Endothelial cell of umbilical vein (primary cell): ENCODE data around the gene GLP1R. TPM values are rescaled to one million over a fixed set of nuclear protein-coding genes. Genes with fewer than 3 reads are reported as not detected.

Source experiments
- BruUV-seq: library from RNA; stranded (reverse); fragments of 400-500 nt; replicated peaks from 2 replicates; lab custom pipeline; 2021; lab: Mats Ljungman, UMichigan
- CTCF ChIA-PET: fragments of 300-600, 350-600 bp; sonication (Branson Sonifier 250); formaldehyde crosslinking; loops from one replicate; lab custom pipeline; 2021; ENCODE audit warnings: antibody characterized with exemption, inconsistent platforms; lab: Charles Lee
- POLR2A ChIA-PET: fragments of 300-600, 350-600 bp; sonication (Branson Sonifier 250); formaldehyde crosslinking; loops from one replicate; lab custom pipeline; 2021; ENCODE audit warnings: antibody characterized with exemption, inconsistent platforms; lab: Charles Lee
- DNase-seq: peaks from one replicate; pipeline ENCODE4 v3.0.0-alpha.2; 2011; ENCODE audit warnings: low read depth, low spot score
- FAIRE-seq: peaks from 2 replicates; lab custom pipeline; 2011; peaks lifted over from hg19 to GRCh38; lab: Jason Lieb, UNC
- H2AFZ ChIP-seq: 2 replicates; pipeline ENCODE4 v1.6.0; 2012; ENCODE audit warnings: low read depth, low read length, control low read depth, inconsistent platforms
- H3K27ac ChIP-seq: 2 replicates; pipeline ENCODE4 v1.5.1; 2011; ENCODE audit warnings: low read depth, mild to moderate bottlenecking, control low read depth, low read length, moderate library complexity; ENCODE audit not compliant: insufficient read depth
- H3K27me3 ChIP-seq, 2 experiments: 2 replicates each; pipeline versions ENCODE4 v1.6.0 to v1.6.1; 2011; ENCODE audit warnings: low read length in 2 of 2, mixed read lengths in 1 of 2; ENCODE audit not compliant: control insufficient read depth in 2 of 2, insufficient read depth in 2 of 2
- H3K36me3 ChIP-seq, 2 experiments: 2 replicates in 1 of 2; 3 replicates in 1 of 2; pipeline ENCODE4 v1.5.1; 2011; ENCODE audit warnings: low read length in 2 of 2, mild to moderate bottlenecking in 1 of 2, moderate library complexity in 1 of 2; ENCODE audit not compliant: control insufficient read depth in 2 of 2, insufficient read depth in 2 of 2; ENCODE audit errors: extremely low read depth in 1 of 2
- H3K4me1 ChIP-seq: 3 replicates; pipeline ENCODE4 v1.5.1; 2011; ENCODE audit warnings: mild to moderate bottlenecking, low read length; ENCODE audit not compliant: control insufficient read depth, insufficient read depth; ENCODE audit errors: extremely low read depth
- H3K4me2 ChIP-seq: 2 replicates; pipeline ENCODE4 v1.6.1; 2011; ENCODE audit warnings: low read length, control low read depth, mixed read lengths; ENCODE audit not compliant: insufficient read depth
- H3K4me3 ChIP-seq, 3 experiments: fragments of 200-600 bp in 1 of 3; sonication (generic), shearing (Covaris generic) in 1 of 3; replicated peaks in 1 of 3; 2 replicates each; pipeline ENCODE4 v1.5.1; 2011 to 2016; ENCODE audit warnings: control low read depth in 3 of 3, low read length in 3 of 3, mild to moderate bottlenecking in 2 of 3, inconsistent platforms in 1 of 3, low read depth in 1 of 3, moderate library complexity in 1 of 3; ENCODE audit not compliant: insufficient read depth in 1 of 3
- H3K79me2 ChIP-seq: 2 replicates; pipeline ENCODE4 v1.6.0; 2012; ENCODE audit warnings: low read length, inconsistent platforms; ENCODE audit not compliant: control insufficient read depth, insufficient read depth
- H3K9ac ChIP-seq: replicated peaks from 2 replicates; pipeline ENCODE3; 2011; ENCODE audit warnings: low read length, control low read depth; ENCODE audit not compliant: insufficient read depth; ENCODE audit errors: extremely low read depth
- H3K9me1 ChIP-seq: replicated peaks from 3 replicates; pipeline ENCODE4 v1.6.0; 2011; ENCODE audit warnings: mild to moderate bottlenecking, low read length; ENCODE audit not compliant: control insufficient read depth, insufficient read depth; ENCODE audit errors: extremely low read depth
- H3K9me3 ChIP-seq: replicated peaks from 2 replicates; pipeline ENCODE4 v1.5.1; 2012; ENCODE audit warnings: low read length, inconsistent platforms; ENCODE audit not compliant: control insufficient read depth, insufficient read depth
- H4K20me1 ChIP-seq: replicated peaks from 2 replicates; pipeline ENCODE3; 2011; ENCODE audit warnings: mild to moderate bottlenecking, low read length; ENCODE audit not compliant: control insufficient read depth, insufficient read depth; ENCODE audit errors: extremely low read depth
- CTCF ChIP-seq, 2 donors: IDR thresholded peaks; 1 replicate in 1 of 2; 2 replicates in 1 of 2; pipeline ENCODE4 v1.5.1; 2011; ENCODE audit warnings: low read length in 2 of 2, mild to moderate bottlenecking in 2 of 2, moderate library complexity in 2 of 2, control low read depth in 1 of 2, inconsistent platforms in 1 of 2, low read depth in 1 of 2; ENCODE audit not compliant: insufficient read depth in 1 of 2; ENCODE audit errors: extremely low read depth in 1 of 2
- EZH2 ChIP-seq: IDR thresholded peaks from 2 replicates; pipeline ENCODE4 v1.6.1; 2012; ENCODE audit warnings: borderline replicate concordance, low read depth, mild to moderate bottlenecking, moderate library complexity, low read length, inconsistent platforms; ENCODE audit not compliant: severe bottlenecking
- FOS ChIP-seq: IDR thresholded peaks from 2 replicates; pipeline ENCODE4 v1.6.1; 2011; ENCODE audit warnings: mild to moderate bottlenecking, low read length, moderate library complexity, borderline replicate concordance; ENCODE audit not compliant: insufficient read depth
- GATA2 ChIP-seq: IDR thresholded peaks from 2 replicates; pipeline ENCODE4 v1.7.0; 2011; ENCODE audit warnings: low read depth, mild to moderate bottlenecking, moderate library complexity, mixed read lengths, low read length; ENCODE audit not compliant: insufficient read length, insufficient read depth
- JUN ChIP-seq: IDR thresholded peaks from 2 replicates; pipeline ENCODE4 v1.6.1; 2011; ENCODE audit warnings: borderline replicate concordance, low read depth; ENCODE audit not compliant: insufficient read length, insufficient read depth
- MAX ChIP-seq: IDR thresholded peaks from 2 replicates; pipeline ENCODE4 v1.6.1; 2011; ENCODE audit not compliant: insufficient read depth, insufficient read length
- MYC ChIP-seq: IDR thresholded peaks from one replicate; pipeline ENCODE4 v1.6.1; 2011; ENCODE audit warnings: mild to moderate bottlenecking, low read depth, low read length
- POLR2A ChIP-seq: IDR thresholded peaks from 2 replicates; pipeline ENCODE4 v1.6.1; 2012; ENCODE audit warnings: low read depth, mild to moderate bottlenecking, control low read depth, low read length
- POLR2AphosphoS5 ChIP-seq: IDR thresholded peaks from 2 replicates; pipeline ENCODE4 v1.6.1; 2012; ENCODE audit warnings: low read depth, mild to moderate bottlenecking, control low read depth, low read length, moderate library complexity; ENCODE audit not compliant: insufficient read depth
- dilution Hi-C: fragments of 300-500 bp; cut with MboI; formaldehyde crosslinking; loops from one replicate; pipeline ENCODE4 v1.15.0; 2019; ENCODE audit warnings: low sequenced_read_pairs; ENCODE audit not compliant: extremely low pct_ligation_motif_present
- intact Hi-C: fragments of 100-400 bp; cut with micrococcal nuclease; formaldehyde crosslinking; loops from one replicate; pipeline ENCODE4 v1.10.0; 2022
- polyA plus RNA-seq, 4 experiments: library from polyadenylated mRNA; depleted of rRNA in 3 of 4; stranded (reverse) in 3 of 4; unstranded in 1 of 4; fragments of >200 nt; gene quantifications; 2 replicates each; pipeline versions ENCODE4 v1.2.1 to v1.2.3, GENCODE V29; 2011 to 2012; ENCODE audit warnings: missing spikeins in 1 of 4
- total RNA-seq: library from RNA; stranded (reverse); gene quantifications from 2 replicates; pipeline ENCODE4 v1.2.3, GENCODE V29; 2021

The GLP1R gene
- total and polyA plus RNA-seq, 2 donors (not counting 3 experiments of a cell fraction or from before 2014, with no cell fraction given) = not detected

- H2AFZ ChIP-seq = no peak overlapping the region
- H3K9ac ChIP-seq = no peak overlapping the region
- FAIRE-seq (no peak), DNase-seq (no peak)
- TF ChIP-seq CTCF (IDR thresholded peaks at IDR 0.05; ENCODE audit: extremely low read depth in 1 of 2, insufficient read depth in 1 of 2, low read depth in 1 of 2, low read length in 2 of 2) = no peak
- TF ChIP-seq MAX = no peak
- TF ChIP-seq GATA2 = no peak
- TF ChIP-seq POLR2AphosphoS5 = no peak
- no peak for TF ChIP-seq POLR2A
- no peak for TF ChIP-seq JUN
- no peak for TF ChIP-seq MYC
- TF ChIP-seq FOS = no peak
- no peak for TF ChIP-seq EZH2
- H3K27ac ChIP-seq = no peak overlapping the region
- BruUV-seq = no TSS peak
- no peak overlapping the region for H3K4me3 ChIP-seq
- H3K9me3 ChIP-seq = no peaks in the 10 kb centered on the region
- no peaks in the 10 kb centered on the region for H3K9me1 ChIP-seq
- H3K4me2 ChIP-seq = no peak overlapping the region
- peaks cover 11% of the 10 kb centered on the region for H3K4me1 ChIP-seq
- POLR2A ChIA-PET = no interaction called here
- intact Hi-C loops = no loop called here
- no peaks in the 10 kb centered on the region for H3K36me3 ChIP-seq
- H3K27me3 ChIP-seq = peaks cover 2 to 9% of the 10 kb centered on the region in 2 experiments
- dilution Hi-C loops = no loop called here
- CTCF ChIA-PET = no interaction called here
- no peaks in the 10 kb centered on the region for H3K79me2 ChIP-seq
- H4K20me1 ChIP-seq = no peaks in the 10 kb centered on the region
Measured at GRCh38 chr6:39118921-39119320, 70.3 kb downstream of the GLP1R start.
